SJCRH30 (cell line): ENCODE results near the gene ZSWIM4. TPM values are rescaled to one million over a fixed set of nuclear protein-coding genes. Genes with fewer than 3 reads are reported as not detected.

Experiments
- DNase-seq, 2 experiments: peaks; one replicate each; pipeline ENCODE4 v3.0.0-alpha.2; 2015 to 2020
- H3K27ac ChIP-seq: fragments of 250-450 bp; sonication (Bioruptor Pico); 2 replicates; pipeline ENCODE4 v1.5.1; 2020; ENCODE audit warnings: mild to moderate bottlenecking, moderate library complexity
- H3K27me3 ChIP-seq: fragments of 250-450 bp; sonication (Bioruptor Pico); 2 replicates; pipeline ENCODE4 v1.5.1; 2020; ENCODE audit warnings: mild to moderate bottlenecking, moderate library complexity
- H3K36me3 ChIP-seq: fragments of 250-450 bp; sonication (Bioruptor Pico); 2 replicates; pipeline ENCODE4 v1.5.1; 2020; ENCODE audit warnings: mild to moderate bottlenecking, moderate library complexity
- H3K4me1 ChIP-seq: fragments of 250-450 bp; sonication (Bioruptor Pico); 2 replicates; pipeline ENCODE4 v1.5.1; 2020; ENCODE audit warnings: mild to moderate bottlenecking, moderate library complexity
- H3K4me3 ChIP-seq: fragments of 250-450 bp; sonication (Bioruptor Pico); 2 replicates; pipeline ENCODE4 v1.5.1; 2020; ENCODE audit warnings: mild to moderate bottlenecking, moderate library complexity
- H3K9me3 ChIP-seq: fragments of 250-450 bp; sonication (Bioruptor Pico); replicated peaks from 2 replicates; pipeline ENCODE4 v1.5.1; 2020; ENCODE audit warnings: mild to moderate bottlenecking, moderate library complexity
- total RNA-seq: library from RNA; depleted of rRNA; stranded (reverse); fragments of >200 nt; shearing (Covaris generic); gene quantifications from 2 replicates; pipeline ENCODE4 v1.2.3, GENCODE V29; 2014

The ZSWIM4 gene
- total RNA-seq, 1 experiment from 2014 or later = 18.3 TPM

DNA sequence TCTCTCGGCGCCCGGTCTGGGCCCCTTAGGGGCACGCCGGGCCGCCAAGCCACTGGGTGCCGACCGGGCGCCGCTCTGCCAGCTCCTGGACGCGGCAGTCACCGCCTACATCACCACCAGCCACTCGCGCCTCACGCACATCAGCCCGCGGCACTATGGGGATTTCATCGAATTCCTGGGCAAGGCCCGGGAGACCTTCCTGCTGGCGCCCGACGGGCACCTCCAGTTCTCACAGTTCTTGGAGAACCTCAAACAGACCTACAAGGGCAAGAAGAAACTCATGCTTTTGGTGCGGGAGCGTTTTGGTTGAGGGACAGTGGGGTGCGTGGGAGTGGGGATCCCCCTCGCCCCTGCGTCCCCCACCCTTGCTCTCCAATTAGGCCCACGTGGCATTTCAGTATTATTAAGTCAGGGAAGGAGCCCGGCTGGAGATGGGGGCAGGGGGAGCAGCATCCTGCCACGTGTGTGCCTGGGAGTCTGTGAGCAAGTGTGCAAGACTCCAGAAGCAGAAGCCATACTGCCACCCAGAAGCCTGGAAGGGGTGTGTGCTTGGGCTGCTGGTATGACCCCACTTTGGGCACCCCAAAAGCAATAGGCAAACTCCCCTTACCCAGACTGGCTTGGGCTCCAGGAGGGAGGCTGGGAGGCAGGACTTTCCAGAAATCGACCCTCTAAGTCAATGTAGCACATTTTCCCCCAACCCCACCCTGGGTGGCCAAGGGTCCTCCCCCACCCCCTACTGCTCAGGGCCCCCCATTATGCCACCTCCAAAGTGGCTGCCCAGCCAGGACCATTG lies 35.7 kb downstream of the ZSWIM4 start:
- H3K27ac ChIP-seq = no peak overlapping the region
- no peak for DNase-seq
- no peak overlapping the region for H3K4me3 ChIP-seq
- H3K9me3 ChIP-seq = no peaks in the 10 kb centered on the region; the same call in 1 of the 2 replicates
- H3K27me3 ChIP-seq = no peaks in the 10 kb centered on the region
- H3K4me1 ChIP-seq = no peaks in the 10 kb centered on the region
- peaks cover 60% of the 10 kb centered on the region for H3K36me3 ChIP-seq

- no peak overlapping the region for H3K27ac ChIP-seq
- H3K4me3 ChIP-seq = no peak overlapping the region
- peaks cover 5% of the 10 kb centered on the region; the same call in 1 of the 2 replicates for H3K4me1 ChIP-seq
- H3K36me3 ChIP-seq = peaks cover 64% of the 10 kb centered on the region
- no peaks in the 10 kb centered on the region; the same call in 1 of the 2 replicates for H3K9me3 ChIP-seq
- DNase-seq = no peak
- H3K27me3 ChIP-seq = no peaks in the 10 kb centered on the region
Measured at GRCh38 chr19:13831537-13832467, 36.6 kb downstream of the ZSWIM4 start.

GRCh38 chr19:13833330-13834243 lies 38.3 kb downstream of the ZSWIM4 start:
- peak; percentile 43 to 44 for DNase-seq
- H3K4me3 ChIP-seq = no peak overlapping the region
- H3K9me3 ChIP-seq = no peaks in the 10 kb centered on the region; the same call in 1 of the 2 replicates
- no peaks in the 10 kb centered on the region for H3K27me3 ChIP-seq
- H3K4me1 ChIP-seq = peaks cover 15% of the 10 kb centered on the region
- peaks cover 69% of the 10 kb centered on the region for H3K36me3 ChIP-seq
- no peak overlapping the region for H3K27ac ChIP-seq

DNA sequence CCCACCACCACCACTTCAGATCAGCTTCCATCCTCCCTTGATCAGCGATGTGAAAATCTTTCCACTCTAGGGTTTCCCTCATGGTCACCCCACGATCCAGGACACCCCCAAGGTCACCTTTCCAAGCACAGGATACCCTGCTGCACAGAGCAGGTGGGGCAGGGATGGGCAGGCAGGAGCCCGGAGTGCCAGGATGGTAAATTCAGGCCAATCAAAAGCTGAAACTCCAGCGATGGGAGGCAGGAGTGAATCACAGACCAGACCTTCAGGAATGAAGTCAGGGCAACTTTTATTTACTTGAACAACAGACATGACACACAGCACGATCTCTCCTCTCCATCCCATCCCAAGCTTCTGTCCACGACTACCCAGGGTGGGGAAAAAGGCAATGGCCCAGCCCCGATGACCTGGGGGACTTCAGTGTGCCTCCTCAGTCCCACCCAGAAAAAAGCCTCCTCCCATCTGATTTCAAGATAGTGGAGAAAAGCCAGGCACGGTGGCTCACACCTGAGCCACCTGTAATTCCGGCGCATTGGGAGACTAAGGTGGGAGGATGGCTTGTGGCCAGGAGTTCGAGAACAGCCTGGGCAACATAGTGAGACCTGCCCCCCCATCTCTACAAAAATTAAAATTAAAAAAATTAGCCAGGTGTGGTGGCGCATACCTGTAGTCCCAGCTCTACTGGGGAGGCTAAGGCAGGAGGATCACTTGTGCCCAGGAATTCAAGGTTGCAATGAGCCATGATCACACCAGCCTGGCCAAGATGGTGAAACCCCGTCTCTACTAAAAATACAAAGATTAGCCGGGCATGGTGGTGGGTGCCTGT lies 39.2 kb downstream of the ZSWIM4 start:
- DNase-seq = no peak
- Histone ChIP-seq H3K27ac (no peak overlapping the region), H3K27me3 (no peaks in the 10 kb centered on the region), H3K4me3 (no peak overlapping the region), H3K4me1 (peaks cover 24% of the 10 kb centered on the region), H3K9me3 (no peaks in the 10 kb centered on the region; the same call in 1 of the 2 replicates), H3K36me3 (peaks cover 70% of the 10 kb centered on the region)

DNA sequence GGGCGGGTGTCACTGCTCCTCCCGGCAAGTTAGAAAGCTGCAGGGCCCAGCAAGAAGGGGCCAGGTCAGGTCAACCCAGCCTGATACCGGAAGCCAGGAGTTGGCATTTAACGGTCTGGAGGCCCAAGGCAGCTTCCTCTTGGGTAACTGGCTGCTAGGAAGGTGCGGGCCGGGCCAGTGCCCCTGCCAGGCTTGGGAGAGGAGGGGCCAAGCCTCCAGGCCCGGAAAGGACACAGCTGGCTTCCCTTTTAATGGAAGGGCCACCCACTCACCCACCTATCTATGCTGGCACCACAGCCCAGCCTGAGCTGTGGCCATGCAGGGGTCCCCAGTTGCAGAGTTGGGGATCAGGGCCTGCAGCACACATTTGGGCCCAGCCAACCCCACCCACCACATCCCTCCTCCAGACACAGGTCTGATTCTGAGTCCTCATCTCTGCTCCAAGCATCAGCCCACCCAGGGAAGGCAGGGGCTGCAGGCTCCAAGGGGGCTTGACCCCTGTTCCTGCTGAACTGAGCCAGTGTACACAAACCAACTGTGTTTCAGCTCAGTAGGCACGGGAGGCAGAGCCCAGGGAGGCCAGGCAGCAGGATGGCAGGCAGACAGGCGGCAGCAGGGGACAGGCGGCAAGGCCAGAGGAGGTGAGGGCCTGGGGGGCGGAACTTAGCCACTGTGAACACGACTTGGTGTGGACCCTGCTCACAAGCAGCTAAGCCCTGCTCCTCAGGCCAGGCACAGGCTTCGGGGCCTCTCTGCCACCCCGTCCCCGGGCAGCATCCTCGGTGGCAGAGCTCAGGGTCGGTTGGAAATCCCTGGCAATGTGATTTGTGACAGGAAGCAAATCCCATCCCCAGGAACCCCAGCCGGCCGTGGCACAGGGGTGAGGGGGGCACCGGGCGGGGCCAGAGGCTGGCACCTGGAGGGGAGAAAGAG lies 40.8 kb downstream of the ZSWIM4 start:
- Histone ChIP-seq H3K27ac (peak overlapping the region; percentile 33; the same call in 1 of the 2 replicates), H3K4me1 (peaks cover 32% of the 10 kb centered on the region), H3K9me3 (no peaks in the 10 kb centered on the region), H3K36me3 (peaks cover 61% of the 10 kb centered on the region), H3K4me3 (no peak overlapping the region), H3K27me3 (no peaks in the 10 kb centered on the region)
- no peak for DNase-seq

- DNase-seq = no peak
- peaks cover 51% of the 10 kb centered on the region for H3K36me3 ChIP-seq
- no peaks in the 10 kb centered on the region for H3K27me3 ChIP-seq
- no peaks in the 10 kb centered on the region for H3K9me3 ChIP-seq
- H3K4me3 ChIP-seq = peak overlapping the region; percentile 94
- H3K27ac ChIP-seq = peak overlapping the region; percentile 74
- peaks cover 38% of the 10 kb centered on the region for H3K4me1 ChIP-seq
Measured at GRCh38 chr19:13838435-13839129, 43.3 kb downstream of the ZSWIM4 start.

GRCh38 chr19:13839130-13839937 lies 44.1 kb downstream of the ZSWIM4 start:
- H3K36me3 ChIP-seq = peaks cover 43% of the 10 kb centered on the region
- H3K27ac ChIP-seq = peak overlapping the region; percentile 74
- no peaks in the 10 kb centered on the region for H3K9me3 ChIP-seq
- no peaks in the 10 kb centered on the region for H3K27me3 ChIP-seq
- H3K4me1 ChIP-seq = peaks cover 45% of the 10 kb centered on the region
- peak; percentile 80 to 83 for DNase-seq
- H3K4me3 ChIP-seq = peak overlapping the region; percentile 94

GRCh38 chr19:13839938-13840304 lies 44.7 kb downstream of the ZSWIM4 start:
- H3K4me3 ChIP-seq = peak overlapping the region; percentile 94
- no peaks in the 10 kb centered on the region for H3K9me3 ChIP-seq
- DNase-seq = no peak
- H3K36me3 ChIP-seq = peaks cover 37% of the 10 kb centered on the region
- H3K4me1 ChIP-seq = peaks cover 45% of the 10 kb centered on the region
- peak overlapping the region; percentile 74 for H3K27ac ChIP-seq
- H3K27me3 ChIP-seq = no peaks in the 10 kb centered on the region

GRCh38 chr19:13840305-13841085 lies 45.3 kb downstream of the ZSWIM4 start:
- Histone ChIP-seq H3K27me3 (no peaks in the 10 kb centered on the region), H3K27ac (peak overlapping the region; percentile 74), H3K9me3 (no peaks in the 10 kb centered on the region), H3K36me3 (peaks cover 34% of the 10 kb centered on the region), H3K4me3 (peak overlapping the region; percentile 94), H3K4me1 (peaks cover 45% of the 10 kb centered on the region)
- DNase-seq = peak in 1 of 2 experiments; percentile 42

DNA sequence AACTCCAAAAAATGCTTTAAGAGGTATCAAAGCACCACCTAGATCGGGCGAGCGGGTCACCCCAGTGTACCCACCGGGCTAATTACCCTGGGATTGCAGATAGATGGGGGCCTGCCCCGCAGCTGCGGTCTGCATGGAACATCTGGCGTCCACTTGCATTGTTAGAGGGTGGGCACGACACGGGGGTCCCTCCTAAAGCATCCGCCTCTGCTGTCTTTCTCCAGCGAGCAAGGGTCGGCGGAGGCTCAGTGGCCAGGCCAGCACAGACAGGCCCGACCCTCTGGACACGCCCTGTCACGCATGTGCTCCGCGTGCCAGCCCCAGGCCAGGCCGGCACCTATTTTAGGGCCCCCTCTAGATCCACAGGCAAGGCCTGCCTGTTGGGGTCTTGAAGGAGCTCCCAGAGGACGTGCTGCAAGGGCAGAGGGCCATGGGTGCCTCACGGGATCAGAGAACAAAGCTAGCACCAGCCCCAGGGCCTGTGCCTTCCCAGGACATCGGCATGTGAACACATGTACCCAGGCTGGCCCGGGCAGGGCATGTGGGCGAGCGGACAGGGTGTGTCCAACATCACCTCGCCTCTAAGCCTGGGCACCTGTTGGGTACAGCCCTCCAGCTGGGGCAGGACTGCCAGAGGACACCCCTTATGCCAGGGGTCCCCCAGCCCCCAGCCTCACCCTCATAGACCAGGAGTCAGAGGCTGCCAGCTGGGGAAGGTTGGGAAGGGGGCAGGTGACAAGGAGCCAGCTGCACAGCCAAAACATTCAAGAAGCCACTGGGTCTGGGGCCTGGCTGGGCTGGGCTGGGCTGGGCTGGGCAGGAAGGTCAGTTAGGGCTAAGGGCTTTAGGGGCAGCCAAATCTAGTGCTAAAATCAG lies 46.1 kb downstream of the ZSWIM4 start:
- H3K4me1 ChIP-seq = peaks cover 52% of the 10 kb centered on the region
- peak in 1 of 2 experiments; percentile 62 for DNase-seq
- peaks cover 26% of the 10 kb centered on the region for H3K36me3 ChIP-seq

More for the DNA sequence above, 46.1 kb downstream of the ZSWIM4 start:
- Histone ChIP-seq H3K4me3 (peak overlapping the region; percentile 94), H3K9me3 (no peaks in the 10 kb centered on the region), H3K27me3 (no peaks in the 10 kb centered on the region), H3K27ac (peak overlapping the region; percentile 74)
